Measurements from ENCODE around the gene MOGAT2.

GRCh38 chr11:75679566-75679965 lies 38.1 kb upstream of the MOGAT2 start:
- TF ChIP-seq, protein P1, sequence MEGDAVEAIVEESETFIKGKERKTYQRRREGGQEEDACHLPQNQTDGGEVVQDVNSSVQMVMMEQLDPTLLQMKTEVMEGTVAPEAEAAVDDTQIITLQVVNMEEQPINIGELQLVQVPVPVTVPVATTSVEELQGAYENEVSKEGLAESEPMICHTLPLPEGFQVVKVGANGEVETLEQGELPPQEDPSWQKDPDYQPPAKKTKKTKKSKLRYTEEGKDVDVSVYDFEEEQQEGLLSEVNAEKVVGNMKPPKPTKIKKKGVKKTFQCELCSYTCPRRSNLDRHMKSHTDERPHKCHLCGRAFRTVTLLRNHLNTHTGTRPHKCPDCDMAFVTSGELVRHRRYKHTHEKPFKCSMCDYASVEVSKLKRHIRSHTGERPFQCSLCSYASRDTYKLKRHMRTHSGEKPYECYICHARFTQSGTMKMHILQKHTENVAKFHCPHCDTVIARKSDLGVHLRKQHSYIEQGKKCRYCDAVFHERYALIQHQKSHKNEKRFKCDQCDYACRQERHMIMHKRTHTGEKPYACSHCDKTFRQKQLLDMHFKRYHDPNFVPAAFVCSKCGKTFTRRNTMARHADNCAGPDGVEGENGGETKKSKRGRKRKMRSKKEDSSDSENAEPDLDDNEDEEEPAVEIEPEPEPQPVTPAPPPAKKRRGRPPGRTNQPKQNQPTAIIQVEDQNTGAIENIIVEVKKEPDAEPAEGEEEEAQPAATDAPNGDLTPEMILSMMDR (conservative IDR thresholded peaks at IDR 0.05; ENCODE audit: low read depth, low read length): no peak
- TF ChIP-seq POLR2A (IDR thresholded peaks at IDR 0.05; ENCODE audit: low read depth, low read length) (no peak), RCOR1 (IDR thresholded peaks at IDR 0.05; ENCODE audit: insufficient replicate concordance, low read length) (no peak)
